Measurements from ENCODE around the gene DDIT3.
"Not testable (repeated sequence)": the region's sequence is repeated elsewhere in the genome, so short reads cannot be mapped to it uniquely, and the experiment has no call there.

The DDIT3 gene, protein sequence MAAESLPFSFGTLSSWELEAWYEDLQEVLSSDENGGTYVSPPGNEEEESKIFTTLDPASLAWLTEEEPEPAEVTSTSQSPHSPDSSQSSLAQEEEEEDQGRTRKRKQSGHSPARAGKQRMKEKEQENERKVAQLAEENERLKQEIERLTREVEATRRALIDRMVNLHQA

DNA sequence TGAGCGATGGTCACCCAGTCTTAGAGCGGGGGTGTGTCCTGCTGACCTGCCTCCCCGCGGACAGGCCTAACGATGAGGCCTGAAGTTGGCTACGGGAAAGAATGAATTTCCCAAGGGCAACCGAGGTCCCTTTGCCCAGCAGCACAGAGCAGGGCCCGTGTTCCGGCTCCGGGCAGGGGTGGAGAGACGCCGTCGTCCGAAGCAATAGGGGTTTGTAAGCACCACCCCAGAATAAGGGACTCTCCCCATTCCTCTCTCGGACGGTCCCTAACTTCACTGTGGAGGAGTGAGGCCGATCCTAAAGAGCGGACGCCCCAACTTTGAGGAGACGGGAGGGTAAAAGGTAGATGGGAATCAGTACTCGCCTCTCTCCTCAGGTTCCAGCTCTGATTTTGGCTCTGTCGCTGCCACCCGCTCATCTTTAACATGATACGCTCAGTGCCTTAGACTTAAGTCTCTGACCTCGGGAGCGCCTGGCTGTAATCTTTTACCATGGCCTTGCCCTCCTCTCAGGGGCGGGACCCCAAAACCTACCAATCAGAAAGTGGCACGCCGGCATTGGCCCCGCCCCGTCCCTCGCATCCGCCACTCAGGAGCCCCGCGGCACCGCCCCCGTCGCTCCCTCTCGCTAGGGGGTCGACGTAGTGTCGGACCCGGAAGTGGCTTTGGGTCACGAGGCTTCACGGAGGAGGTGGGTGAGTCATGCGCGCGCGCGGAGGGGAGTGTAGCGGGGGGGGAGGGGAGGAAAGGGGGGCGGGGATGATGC, at the start of gene DDIT3:
TSS of gene DDIT3 (minus strand) at position 462 of the 766 bp plus-strand sequence. CDS start 3,108 bp downstream, outside the sequence.
- FAIRE-seq (no peak), DNase-seq (ENCODE audit: low spot score) (peak; percentile 98)

DNA sequence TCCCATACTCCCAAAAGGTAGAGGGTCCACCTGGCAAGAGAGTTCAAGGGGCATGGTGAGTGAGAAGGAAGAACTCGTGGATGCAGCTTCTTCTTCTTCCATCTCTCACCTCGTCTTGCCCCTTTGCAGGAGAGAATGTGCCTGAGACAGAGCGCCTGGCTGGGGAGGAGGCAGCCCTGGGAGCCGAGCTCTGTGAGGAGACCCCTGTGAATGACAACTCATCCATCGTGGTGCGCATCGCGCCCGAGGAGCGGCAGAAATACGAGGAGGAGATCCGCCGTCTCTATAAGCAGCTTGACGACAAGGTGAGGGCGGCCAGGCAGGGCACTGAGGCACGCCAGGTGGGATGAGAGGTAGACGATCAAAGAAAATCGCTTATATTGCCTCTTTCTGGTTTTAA, 49.5 kb upstream of the DDIT3 start:
- no peak for DNase-seq (ENCODE audit: low spot score)
- FAIRE-seq: peak; percentile 5

DNA sequence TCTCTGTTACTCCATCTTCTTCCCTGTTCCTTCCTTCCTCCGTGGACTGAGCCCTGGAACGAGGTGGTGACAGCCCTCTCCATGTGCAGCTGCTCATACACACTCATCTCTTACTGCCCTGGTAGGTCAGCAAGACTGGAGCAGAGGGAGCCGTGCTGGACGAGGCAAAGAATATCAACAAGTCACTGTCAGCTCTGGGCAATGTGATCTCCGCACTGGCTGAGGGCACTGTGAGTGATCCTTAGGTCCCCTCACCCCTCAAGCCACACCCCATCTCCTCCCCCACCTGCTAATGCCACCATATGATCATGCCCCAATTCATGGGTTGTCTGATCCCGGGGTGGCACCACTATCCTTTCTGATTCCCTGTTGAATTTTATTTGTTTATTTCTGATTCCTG, 48.5 kb upstream of the DDIT3 start:
- DNase-seq (ENCODE audit: low spot score): no peak
- no peak for FAIRE-seq

DNA sequence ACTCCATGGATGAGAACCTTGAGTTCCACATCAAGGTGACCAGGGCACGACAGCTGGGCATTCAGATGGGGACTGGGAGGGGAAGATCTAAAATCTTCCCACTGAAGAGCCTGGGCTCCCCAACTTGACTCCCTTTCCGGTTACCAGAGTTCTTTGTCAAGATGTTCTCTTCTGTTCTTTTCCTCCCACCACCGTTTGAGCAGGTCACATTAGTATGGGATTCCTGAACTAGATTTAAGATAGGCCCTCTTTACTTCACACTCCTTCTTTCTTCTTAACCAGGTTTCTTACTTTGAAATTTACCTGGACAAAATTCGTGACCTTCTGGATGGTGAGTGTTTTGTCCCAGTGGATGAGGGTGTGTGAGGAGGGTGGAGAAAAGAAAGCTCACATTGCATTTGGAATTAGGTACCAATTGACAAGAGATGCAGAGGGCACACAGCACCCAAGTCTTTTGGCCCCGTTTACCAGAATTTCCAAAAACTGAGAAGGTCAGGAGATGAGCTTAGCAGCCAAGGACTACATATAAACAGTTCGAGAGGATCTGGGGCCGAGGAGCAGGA, 43.9 kb upstream of the DDIT3 start:
- DNase-seq (ENCODE audit: low spot score) (no peak), FAIRE-seq (no peak)

DNA sequence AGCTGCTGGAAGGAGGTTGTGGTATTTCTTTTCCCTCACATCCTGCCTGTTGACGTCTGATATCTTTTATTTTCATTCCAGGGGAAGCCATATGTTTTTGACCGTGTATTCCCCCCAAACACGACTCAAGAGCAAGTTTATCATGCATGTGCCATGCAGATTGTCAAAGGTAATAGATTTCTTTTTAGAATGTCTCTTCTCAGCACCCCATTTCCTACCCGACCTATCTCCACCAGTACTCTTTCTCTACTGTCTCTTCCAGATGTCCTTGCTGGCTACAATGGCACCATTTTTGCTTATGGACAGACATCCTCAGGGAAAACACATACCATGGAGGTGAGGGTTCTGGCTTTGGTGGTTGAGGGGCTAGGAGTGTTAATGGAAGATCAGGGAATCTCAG, 43.0 kb upstream of the DDIT3 start:
- FAIRE-seq (no peak), DNase-seq (ENCODE audit: low spot score) (no peak)

DNA sequence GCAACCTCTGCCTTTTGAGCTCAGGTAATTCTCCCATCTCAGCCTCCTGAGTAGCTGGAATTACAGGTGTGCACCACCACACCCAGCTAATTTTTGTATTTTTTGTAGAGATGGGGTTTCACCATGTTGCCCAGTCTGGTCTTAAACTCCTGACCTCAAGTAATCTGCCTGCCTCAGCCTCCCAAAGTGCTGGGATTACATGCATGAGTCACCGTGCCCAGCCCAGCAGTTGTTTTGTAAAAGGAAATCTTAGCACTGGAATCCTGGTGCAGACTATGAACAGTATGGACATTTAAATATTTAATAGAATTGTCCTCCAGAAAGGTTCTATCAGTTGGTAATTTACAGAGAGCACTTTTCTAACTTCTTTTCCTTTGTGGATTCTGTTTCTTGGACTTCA, 40.8 kb upstream of the DDIT3 start:
- not testable (repeated sequence) for FAIRE-seq; DNase-seq (ENCODE audit: low spot score)

DNA sequence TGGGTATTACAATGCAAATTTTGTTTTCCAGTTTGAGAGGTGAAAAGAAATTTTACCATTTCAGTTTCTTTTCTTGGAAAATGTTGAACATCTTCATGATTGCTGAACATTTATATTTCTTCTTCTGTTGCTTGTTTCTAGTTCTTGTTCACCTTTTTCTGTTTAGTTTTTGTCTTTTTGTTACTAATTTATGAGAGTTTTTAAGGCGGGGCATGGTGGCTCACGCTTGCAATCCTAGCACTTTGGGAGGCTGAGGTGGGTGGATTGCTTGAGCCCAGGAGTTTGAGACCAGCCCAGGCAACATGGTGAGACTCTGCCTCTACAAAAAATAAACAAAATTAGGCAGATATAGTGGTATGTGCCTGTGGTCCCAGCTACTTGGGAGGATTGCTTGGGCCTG, 40.2 kb upstream of the DDIT3 start:
- FAIRE-seq (no peak), DNase-seq (ENCODE audit: low spot score) (no peak)

DNA sequence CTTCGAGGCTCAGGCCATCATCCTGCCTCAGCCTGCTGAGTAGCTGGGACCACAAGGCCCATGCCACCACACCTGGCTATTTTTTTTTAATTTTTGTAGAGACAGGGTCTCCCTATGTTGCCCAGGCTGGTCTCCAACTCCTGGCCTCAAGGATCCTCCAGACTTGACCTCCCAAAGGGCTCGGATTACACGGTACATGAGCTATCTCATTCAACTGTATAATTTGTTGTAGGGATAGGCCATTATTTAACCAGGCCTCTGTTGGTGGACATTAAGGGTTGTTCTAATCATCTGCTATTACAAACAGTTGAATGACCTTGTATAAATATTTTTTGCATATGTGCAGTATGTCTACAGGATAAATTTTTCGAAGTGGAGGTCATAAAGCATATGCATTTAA, 38.5 kb upstream of the DDIT3 start:
- DNase-seq (ENCODE audit: low spot score): no peak
- no peak for FAIRE-seq

DNA sequence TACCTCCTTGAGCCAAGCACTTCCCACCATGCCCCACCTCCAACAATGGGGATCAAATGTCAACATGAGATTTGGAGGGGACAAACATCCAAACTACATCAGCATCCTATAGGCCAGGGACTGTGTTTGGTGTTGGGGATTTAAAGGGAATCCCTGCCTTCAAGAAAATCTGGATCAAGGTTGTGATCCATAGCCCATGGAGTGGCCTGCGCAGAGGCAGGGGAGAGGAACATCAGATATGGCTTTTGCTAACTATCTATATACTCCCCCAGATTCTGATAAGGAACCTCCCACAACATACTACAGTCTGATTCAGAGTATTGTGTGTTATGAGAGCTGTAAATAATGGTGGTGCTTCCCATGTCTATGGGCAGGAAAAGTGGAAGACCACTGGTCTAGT, 34.6 kb upstream of the DDIT3 start:
- DNase-seq (ENCODE audit: low spot score) (no peak), FAIRE-seq (no peak)

DNA sequence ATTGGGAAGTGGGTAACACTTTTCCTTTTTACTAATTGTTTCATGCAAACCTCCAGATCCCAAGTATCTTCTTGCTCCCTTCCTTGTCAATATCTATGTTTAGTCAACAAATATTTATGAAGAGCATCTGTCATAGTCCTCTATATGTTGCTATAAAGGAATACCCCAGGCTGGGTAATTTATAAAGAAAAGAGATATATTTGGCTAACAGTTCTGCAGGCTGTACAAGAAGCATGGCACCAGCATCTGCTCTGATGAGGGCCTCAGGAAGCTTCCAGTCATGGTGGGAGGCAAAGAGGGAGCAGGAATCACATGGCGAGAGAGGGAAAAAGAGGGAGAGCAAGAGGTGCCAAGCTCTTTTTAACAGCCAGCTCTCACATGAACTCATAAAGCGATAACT, 34.1 kb upstream of the DDIT3 start:
- no peak for DNase-seq (ENCODE audit: low spot score)
- FAIRE-seq: no peak

DNA sequence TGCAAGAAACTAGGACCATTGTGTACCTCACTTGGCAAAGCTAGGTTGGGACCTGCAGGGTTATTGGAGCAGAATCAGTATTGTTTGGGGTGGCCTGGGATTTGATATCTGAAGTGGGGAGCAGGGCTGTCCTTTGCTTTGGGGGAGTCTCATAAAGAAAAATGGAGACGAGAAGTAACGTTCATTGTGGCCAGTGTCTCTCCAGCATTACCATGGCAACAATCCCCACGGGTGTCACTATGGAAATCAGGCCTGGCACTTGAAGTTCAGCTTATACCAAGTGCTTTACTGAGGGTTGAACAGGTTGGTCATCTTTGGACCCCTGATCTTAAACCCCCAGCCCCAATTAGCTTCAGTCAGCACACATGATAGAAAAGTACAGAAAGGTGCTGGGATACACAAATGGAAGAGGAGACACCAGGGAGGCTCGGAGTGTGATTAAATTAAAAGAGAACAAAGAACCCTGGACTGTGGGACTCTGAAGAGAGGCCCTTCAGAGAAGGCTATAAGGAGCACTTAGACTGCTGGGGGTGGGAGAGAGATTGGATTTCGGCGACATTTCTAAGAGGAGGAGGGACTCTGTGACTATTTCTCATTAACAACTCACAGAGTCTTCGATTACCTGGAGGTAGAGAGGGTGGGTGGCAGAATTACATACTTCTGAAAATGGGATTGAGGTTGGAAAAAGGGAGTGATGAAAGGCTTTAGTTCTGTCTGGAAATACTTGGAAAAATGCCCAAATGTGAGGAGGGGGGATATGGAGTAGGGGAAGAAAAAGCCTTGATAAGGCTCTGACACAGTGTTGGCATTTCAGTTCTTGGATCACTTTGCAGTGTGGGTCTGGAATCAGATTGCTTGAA, 33.3 kb upstream of the DDIT3 start:
- FAIRE-seq (no peak), DNase-seq (ENCODE audit: low spot score) (no peak)

DNA sequence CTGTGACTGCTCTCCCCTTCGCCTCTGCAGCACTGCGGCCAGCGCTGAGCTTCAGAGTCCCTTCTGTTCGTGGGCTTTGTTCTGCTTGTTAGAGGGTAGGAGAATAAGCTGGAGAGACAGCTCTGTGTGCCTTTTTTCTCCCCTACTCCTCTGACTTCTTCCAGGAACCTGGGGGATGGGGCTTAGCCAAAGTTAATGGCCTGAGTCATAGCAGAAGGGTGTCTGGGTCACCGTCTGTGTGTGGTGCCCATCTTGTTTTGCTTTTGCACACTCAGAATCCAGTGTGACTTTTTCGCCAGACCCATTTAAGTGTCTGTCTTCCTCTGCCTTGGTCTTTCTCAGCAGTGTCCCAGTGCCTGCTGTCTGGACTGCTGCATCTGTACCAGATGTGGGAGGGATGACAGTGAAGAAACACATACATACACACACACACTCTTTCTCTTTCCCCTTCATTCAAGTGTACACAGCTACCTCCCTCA, 32.6 kb upstream of the DDIT3 start:
- peak; percentile 40 for FAIRE-seq
- peak; percentile 50 for DNase-seq (ENCODE audit: low spot score)

DNA sequence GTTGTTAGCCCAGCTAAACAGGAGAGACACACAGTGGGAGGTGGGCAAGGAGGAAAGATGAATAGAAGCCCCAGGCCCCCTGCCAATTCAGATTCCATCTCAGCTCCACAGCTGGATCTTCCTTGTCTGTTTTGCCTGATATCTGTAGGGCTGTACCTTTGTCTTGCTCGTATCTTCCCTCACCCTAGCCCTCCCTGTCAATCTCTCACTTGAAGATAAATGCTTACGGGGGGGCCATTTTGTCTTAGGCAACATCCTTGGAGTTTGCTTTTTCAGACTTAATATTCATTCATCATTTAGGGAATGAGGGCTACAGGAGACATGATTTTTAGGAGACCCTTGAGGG, 32.0 kb upstream of the DDIT3 start:
- FAIRE-seq: no peak
- DNase-seq (ENCODE audit: low spot score): no peak

DNA sequence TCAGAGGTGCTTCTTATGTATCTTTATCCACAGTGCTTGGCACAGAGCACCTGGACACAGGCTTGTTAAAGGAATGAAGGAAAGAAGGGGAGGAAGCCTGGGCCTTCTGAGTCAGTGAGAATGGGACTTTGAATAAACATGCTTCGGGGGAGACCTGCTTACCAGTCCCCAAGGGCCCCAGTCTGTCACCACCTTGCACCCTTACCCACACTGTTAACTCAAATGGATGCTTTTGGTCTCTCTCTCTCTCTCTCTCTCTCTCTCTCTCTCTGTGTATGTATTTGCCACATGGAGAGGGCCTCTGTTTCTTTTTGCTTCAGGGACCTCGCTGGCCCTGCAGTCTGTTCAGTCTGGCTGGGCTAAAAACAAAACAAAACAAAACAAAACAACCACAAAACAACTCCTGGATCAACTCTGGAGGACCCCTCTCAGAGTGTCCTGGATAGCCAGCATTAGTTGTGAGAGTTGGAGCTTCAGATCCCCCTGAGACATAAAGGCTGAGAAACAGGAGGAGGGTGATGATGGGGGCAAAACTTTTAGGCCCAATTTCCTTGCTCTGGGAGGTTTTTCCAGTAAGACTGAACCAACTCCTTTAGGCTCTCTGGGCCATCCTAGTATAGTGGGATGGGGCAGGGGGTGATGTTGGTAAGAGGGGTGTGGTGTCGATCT, 31.5 kb upstream of the DDIT3 start:
- no peak for DNase-seq (ENCODE audit: low spot score)

DNA sequence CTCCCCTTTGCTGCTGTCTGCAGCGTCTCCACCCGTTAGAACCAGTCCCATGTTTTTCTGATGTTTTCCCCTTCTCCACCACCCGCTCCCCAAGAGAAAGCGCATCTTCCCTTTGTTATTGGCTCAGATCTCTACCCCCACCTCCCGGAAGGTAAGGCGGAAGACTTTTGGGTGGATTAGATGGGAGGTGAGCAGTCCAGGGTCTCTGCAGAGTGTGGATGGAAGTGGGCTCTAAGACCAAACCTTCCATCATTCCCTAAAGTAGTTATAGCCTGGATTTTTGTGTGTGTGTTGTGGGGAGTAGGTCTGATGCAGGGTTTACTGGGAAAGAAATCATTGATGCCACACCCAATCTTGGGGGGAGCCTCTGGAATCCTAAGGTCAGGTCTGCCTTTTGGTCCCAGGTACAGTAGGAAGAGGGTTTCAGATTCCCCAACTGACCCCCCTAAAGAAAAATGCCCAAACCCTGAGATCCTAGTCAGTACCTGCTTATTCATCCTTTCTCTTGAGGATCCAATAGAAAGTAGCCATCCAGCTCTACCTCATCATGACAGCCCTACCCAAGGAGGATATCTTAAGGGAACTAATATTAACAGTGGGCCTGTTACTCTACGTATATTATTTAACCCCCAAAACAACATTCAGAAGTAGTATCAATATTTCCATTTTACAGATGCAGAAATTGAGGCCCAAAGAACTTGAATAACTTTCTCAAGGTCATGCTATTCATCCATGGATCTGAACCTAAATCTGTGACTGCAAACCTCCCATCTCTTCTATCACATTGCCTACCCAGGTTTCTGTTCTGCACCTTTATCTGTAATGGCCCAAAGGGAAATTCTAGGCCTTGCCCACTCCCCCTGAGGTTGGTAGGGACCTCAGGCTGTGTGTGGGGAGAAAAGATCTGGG, 30.6 kb upstream of the DDIT3 start:
- no peak for FAIRE-seq
- DNase-seq (ENCODE audit: low spot score): no peak

More for the DNA sequence above, 31.5 kb upstream of the DDIT3 start:
- no peak for FAIRE-seq

DNA sequence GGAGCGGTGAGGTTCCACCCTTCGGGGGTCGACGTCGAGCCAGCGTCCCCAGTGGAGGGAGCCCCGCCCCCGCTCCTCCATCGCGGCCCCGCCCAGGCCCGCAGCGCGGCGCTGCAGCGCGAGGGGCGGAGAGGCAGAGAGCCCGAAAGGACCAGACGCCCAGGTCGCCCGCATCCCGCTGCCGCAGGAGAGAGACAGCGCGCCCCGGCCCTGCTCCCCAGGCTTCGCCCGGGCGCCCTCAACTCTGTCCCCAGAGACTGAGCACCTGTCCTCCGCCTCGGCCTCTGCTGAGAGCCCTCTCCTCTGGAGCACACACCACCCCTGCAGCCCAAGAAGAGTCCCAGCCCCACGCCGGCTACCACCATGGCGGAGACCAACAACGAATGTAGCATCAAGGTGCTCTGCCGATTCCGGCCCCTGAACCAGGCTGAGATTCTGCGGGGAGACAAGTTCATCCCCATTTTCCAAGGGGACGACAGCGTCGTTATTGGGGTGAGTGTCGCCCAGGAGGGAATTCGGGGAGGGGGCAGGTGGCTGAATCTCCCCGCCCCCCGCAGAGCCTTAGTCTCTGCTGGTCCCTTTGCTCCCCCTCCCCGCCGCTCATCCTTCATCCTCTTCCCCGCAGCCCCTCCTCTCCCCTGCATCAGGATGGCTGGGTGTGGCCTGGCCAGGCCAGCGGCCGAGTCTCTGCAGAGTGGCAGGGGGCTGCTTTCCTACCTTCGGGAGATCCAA, 29.8 kb upstream of the DDIT3 start, which contains the start of gene KIF5A:
TSS of gene KIF5A (plus strand) at position 136 of the 732 bp plus-strand sequence. CDS start at position 364, 228 bp downstream.
- DNase-seq (ENCODE audit: low spot score) (peak; percentile 79), FAIRE-seq (no peak)

DNA sequence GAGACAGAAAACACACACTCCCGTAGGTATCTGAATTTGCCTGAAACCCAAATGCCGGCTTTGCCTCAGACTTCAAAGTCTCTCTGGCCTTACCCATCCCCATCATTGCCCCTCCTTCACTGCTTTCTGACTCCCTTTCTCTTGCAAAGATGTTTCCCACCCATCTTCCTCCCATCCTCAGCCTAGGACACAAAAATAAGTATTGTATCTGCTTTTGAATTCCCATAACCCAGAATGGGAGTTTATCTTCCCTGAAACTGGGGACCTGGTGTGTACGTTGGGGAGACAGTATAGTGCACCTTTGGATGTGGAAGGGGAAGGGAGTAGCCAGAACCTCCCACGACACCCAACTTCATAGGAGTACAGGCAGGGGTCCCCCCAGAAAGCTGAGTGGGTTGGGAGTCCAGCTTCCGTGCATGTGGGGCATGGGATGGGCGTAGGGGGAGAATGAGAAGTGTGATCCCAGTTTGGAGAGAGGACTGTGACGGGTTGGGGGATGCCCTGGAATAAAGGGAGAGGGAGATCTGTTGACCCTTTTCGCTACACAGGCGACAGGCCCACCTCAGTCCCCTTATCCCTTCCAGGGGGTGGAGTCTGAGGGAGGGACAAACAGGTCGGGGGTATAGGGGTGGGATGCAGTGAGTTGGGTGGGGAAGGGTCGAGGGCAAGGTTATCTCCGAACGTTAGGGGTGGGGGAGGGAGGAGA, 29.0 kb upstream of the DDIT3 start:
- DNase-seq (ENCODE audit: low spot score) (no peak), FAIRE-seq (no peak)

DNA sequence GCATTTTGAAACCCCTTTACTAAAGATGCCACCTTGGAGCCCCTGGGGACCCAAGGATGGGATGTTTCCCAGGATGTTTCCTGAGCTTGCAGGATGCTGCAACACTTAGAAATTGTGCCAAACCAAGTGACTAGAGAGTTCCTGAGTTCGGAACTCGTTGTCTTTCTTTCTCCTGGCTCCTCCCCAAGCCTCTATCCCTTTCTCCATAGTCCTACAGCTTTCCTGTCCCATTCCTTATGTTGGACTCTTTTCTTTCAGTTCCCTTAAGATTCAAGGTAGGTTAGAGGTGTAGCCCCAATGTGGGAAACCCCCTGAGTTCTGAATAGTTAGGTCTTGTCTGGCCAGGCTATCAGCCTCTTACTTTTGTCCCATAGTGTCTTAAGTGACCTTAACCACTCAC, 28.2 kb upstream of the DDIT3 start:
- FAIRE-seq (no peak), DNase-seq (ENCODE audit: low spot score) (no peak)

DNA sequence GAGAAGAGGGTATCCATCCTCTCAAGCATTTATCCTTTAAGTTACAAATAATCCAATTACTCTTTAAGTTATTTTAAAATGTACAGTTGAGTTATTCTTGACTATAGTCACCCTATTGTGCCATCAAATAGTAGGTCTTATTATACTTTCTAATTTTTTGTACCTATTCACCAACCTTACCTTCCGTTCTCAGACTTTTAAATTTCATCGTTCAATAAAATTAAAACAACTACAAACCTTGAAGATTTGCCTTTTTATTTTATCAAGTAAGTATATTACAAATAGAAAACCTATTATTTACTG, 27.6 kb upstream of the DDIT3 start:
- no peak for FAIRE-seq

More for the DNA sequence above, 27.6 kb upstream of the DDIT3 start:
- no peak for DNase-seq (ENCODE audit: low spot score)
